ACC112 (cell line): Measurements from ENCODE around the gene LRRC40.

Experiments used
- H2AFZ ChIP-seq: fragments of 200-600 bp; sonication (generic); one replicate; pipeline ENCODE4 v1.6.0; 2017; ENCODE audit warnings: antibody characterized with exemption, low read length; ENCODE audit not compliant: unreplicated experiment
- H3K27ac ChIP-seq: fragments of 200-600 bp; sonication (generic); 2 replicates; pipeline ENCODE4 v1.5.1; 2014; ENCODE audit warnings: low read depth, mild to moderate bottlenecking, antibody characterized with exemption, low read length, moderate library complexity
- H3K27me3 ChIP-seq: fragments of 200-600 bp; sonication (generic); 2 replicates; pipeline ENCODE4 v1.6.1; 2014; ENCODE audit warnings: mild to moderate bottlenecking, antibody characterized with exemption, low read length, moderate library complexity, mixed read lengths; ENCODE audit not compliant: insufficient read depth
- H3K36me3 ChIP-seq: fragments of 200-600 bp; sonication (generic); 2 replicates; pipeline ENCODE4 v1.6.1; 2016; ENCODE audit warnings: mild to moderate bottlenecking, antibody characterized with exemption, low read length, moderate library complexity, mixed read lengths; ENCODE audit not compliant: insufficient read depth
- H3K4me1 ChIP-seq: fragments of 200-600 bp; sonication (generic); one replicate; pipeline ENCODE4 v1.6.1; 2016; ENCODE audit warnings: low read length, mixed read lengths; ENCODE audit not compliant: insufficient read depth, unreplicated experiment, control insufficient read depth
- H3K4me3 ChIP-seq: fragments of 200-600 bp; sonication (generic); 2 replicates; pipeline ENCODE4 v1.5.1; 2014; ENCODE audit warnings: mild to moderate bottlenecking, low read depth, low read length
- H3K79me2 ChIP-seq: fragments of 200-600 bp; sonication (generic); one replicate; pipeline ENCODE4 v1.6.0; 2016; ENCODE audit warnings: low read length; ENCODE audit not compliant: control insufficient read depth, unreplicated experiment, insufficient read depth

The LRRC40 gene

GRCh38 chr1:70169018-70169839 is 36.1 kb downstream of the LRRC40 start:
- Histone ChIP-seq H2AFZ (no peak overlapping the region), H3K4me3 (no peak overlapping the region), H3K4me1 (peaks cover 7% of the 10 kb centered on the region), H3K27me3 (no peaks in the 10 kb centered on the region), H3K27ac (no peak overlapping the region), H3K79me2 (no peaks in the 10 kb centered on the region), H3K36me3 (peaks cover 16% of the 10 kb centered on the region)

DNA sequence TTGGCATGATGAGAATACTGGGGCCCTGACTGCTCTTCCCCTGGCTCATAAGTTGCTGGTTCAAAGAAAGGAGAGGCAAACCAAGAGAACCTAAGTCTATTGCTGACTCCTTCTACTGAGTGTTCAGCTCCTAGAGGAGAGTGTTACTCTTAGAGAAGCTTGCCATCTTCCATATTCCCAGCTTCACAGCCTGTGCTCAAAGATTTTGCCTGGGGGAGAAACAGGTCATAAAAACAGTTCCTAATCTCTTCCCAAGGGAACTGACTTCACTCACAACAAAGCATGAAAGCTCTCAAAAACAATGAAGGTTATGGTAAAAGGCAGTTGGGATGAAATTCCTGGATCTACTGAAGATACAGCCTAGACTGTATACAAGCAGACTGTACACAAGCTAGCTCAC is 37.1 kb downstream of the LRRC40 start:
- H3K36me3 ChIP-seq = peaks cover 16% of the 10 kb centered on the region
- H3K27me3 ChIP-seq = no peaks in the 10 kb centered on the region
- H3K27ac ChIP-seq = no peak overlapping the region
- no peak overlapping the region for H3K4me3 ChIP-seq
- no peaks in the 10 kb centered on the region for H3K79me2 ChIP-seq
- peaks cover 7% of the 10 kb centered on the region for H3K4me1 ChIP-seq
- no peak overlapping the region for H2AFZ ChIP-seq

DNA sequence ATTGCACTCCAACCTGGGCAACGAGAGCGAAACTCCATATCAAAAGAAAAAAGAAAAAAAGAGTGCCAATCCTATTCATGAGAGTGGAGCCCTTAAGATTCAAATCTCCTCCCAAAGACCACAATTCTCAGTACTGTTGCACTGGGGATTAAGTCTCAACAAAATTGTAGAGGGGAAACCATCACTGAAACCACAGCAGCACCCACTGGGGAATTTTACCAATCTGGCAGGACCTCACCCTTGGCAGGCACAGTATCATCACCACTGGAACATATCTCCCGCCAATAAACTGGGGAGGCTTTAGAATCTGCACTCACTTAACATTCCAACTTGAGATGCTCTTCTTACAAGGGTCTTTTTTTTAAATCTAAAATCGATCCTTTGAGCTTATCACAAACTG is 41.0 kb downstream of the LRRC40 start:
- peaks cover 7% of the 10 kb centered on the region for H3K4me1 ChIP-seq
- H3K27me3 ChIP-seq = no peaks in the 10 kb centered on the region
- H2AFZ ChIP-seq = no peak overlapping the region
- no peak overlapping the region for H3K4me3 ChIP-seq
- H3K27ac ChIP-seq = no peak overlapping the region
- peaks cover 8% of the 10 kb centered on the region; the same call in 1 of the 2 replicates for H3K36me3 ChIP-seq
- H3K79me2 ChIP-seq = no peaks in the 10 kb centered on the region

GRCh38 chr1:70156529-70157120 is 48.8 kb downstream of the LRRC40 start:
- Histone ChIP-seq H3K36me3 (peaks cover 6% of the 10 kb centered on the region; the same call in 1 of the 2 replicates), H3K4me3 (no peak overlapping the region), H3K27me3 (no peaks in the 10 kb centered on the region), H3K79me2 (no peaks in the 10 kb centered on the region), H3K4me1 (peaks cover 13% of the 10 kb centered on the region), H2AFZ (no peak overlapping the region), H3K27ac (no peak overlapping the region; the same call in 1 of the 2 replicates)

DNA sequence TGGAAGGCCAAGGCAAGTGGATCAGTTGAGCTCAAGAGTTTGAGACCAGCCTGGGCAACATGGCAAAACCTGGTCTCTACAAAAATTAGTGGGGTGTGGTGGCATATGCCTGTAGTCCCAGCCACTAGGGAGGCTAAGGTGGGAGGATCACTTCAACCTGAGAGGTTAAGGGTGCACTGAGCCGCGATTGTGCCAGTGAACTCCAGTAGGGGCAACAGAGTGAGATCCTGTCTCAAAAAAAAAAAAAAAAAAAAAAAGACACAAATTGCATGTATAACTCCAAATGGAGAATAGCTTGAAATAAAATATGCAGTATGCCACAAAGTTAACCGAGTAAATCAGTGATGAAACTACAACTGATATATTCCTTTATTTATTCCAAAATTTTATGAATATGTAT is 51.6 kb downstream of the LRRC40 start:
- Histone ChIP-seq H3K79me2 (no peaks in the 10 kb centered on the region), H3K27ac (no peak overlapping the region), H3K36me3 (peaks cover 4% of the 10 kb centered on the region; the same call in 1 of the 2 replicates), H3K4me1 (peaks cover 13% of the 10 kb centered on the region), H2AFZ (no peak overlapping the region), H3K27me3 (no peaks in the 10 kb centered on the region), H3K4me3 (no peak overlapping the region)

- H3K36me3 ChIP-seq = no peaks in the 10 kb centered on the region
- no peaks in the 10 kb centered on the region for H3K27me3 ChIP-seq
- no peak overlapping the region for H3K27ac ChIP-seq
- no peaks in the 10 kb centered on the region for H3K79me2 ChIP-seq
- no peak overlapping the region for H3K4me3 ChIP-seq
- H2AFZ ChIP-seq = no peak overlapping the region
- peaks cover 7% of the 10 kb centered on the region for H3K4me1 ChIP-seq
These were observed 54.9 kb downstream of the LRRC40 start for GRCh38 chr1:70150444-70150843.

GRCh38 chr1:70146488-70146887 is 58.9 kb downstream of the LRRC40 start:
- H3K4me1 ChIP-seq = peaks cover 17% of the 10 kb centered on the region
- H2AFZ ChIP-seq = no peak overlapping the region
- no peaks in the 10 kb centered on the region for H3K27me3 ChIP-seq
- no peaks in the 10 kb centered on the region for H3K79me2 ChIP-seq
- H3K4me3 ChIP-seq = no peak overlapping the region
- H3K27ac ChIP-seq = no peak overlapping the region
- no peaks in the 10 kb centered on the region; the same call in 1 of the 2 replicates for H3K36me3 ChIP-seq

DNA sequence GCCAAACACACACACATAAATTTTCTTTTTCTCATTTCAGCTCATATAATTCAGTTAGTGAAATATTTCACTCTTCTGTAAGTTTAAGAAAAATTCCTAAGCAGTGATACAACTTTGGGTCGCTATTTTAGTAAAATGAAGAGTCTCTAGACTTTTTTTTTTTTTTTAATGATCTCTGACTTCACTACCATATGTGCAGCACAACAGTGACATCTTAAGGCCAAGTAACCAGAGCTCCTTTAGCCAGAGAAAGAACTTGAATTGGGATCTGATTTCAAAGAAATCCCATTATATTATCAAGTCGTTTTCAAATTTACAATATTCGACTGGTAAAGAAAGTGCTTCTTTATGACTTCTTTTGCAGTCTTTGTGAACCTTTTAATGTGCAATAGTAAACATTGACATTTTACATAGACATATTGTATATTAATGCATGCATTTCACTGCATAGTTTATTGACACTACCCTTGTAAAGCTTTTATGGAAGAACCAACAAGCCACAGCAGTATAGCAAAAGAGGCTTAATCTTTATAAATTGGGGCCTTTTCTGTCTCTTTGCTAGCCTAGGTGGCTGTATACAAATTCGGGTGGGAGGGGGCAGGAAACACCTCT is 62.2 kb downstream of the LRRC40 start:
- Histone ChIP-seq H3K27ac (no peak overlapping the region), H3K4me3 (no peak overlapping the region), H3K27me3 (no peaks in the 10 kb centered on the region), H3K4me1 (peaks cover 32% of the 10 kb centered on the region), H3K79me2 (no peaks in the 10 kb centered on the region), H2AFZ (no peak overlapping the region), H3K36me3 (no peaks in the 10 kb centered on the region; the same call in 1 of the 2 replicates)

DNA sequence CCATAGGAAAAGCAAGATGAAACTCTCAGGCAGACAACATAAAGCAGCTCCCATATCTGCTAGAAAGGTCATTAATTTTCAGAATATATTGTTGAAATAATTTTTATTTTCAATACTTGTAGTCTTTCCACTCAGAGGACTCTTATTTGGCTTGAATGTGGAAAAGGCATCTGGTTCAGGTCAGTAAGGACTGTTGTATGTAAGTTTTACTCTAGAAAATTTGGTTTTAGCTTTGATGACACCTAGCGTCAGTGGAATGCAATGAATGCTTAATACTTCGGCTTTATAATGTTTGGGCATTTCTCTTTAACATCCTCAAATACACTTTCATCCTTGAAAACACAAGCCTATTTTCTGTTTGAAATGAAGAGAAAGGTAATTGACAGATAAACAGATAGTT is 63.3 kb downstream of the LRRC40 start:
- no peak overlapping the region for H2AFZ ChIP-seq
- no peaks in the 10 kb centered on the region for H3K79me2 ChIP-seq
- H3K36me3 ChIP-seq = no peaks in the 10 kb centered on the region; the same call in 1 of the 2 replicates
- no peak overlapping the region for H3K27ac ChIP-seq
- H3K27me3 ChIP-seq = no peaks in the 10 kb centered on the region
- no peak overlapping the region for H3K4me3 ChIP-seq
- H3K4me1 ChIP-seq = peaks cover 32% of the 10 kb centered on the region

GRCh38 chr1:70140894-70141293 is 64.5 kb downstream of the LRRC40 start:
- peaks cover 25% of the 10 kb centered on the region for H3K4me1 ChIP-seq
- H3K36me3 ChIP-seq = no peaks in the 10 kb centered on the region; the same call in 1 of the 2 replicates
- peak overlapping the region; percentile 16; the same call in 1 of the 2 replicates for H3K27ac ChIP-seq
- H2AFZ ChIP-seq = no peak overlapping the region
- H3K4me3 ChIP-seq = no peak overlapping the region
- no peaks in the 10 kb centered on the region for H3K27me3 ChIP-seq
- H3K79me2 ChIP-seq = no peaks in the 10 kb centered on the region
